Stimulated activated CD8-positive, alpha-beta memory T cell treated with anti-CD3 and anti-CD28 coated beads, Interleukin-2, amount 100 ng/mL, for 1 hour (primary cell): ENCODE measurements around the gene MAGEF1.

Experiments
- DNase-seq, 2 donors: peaks; one replicate each; pipeline ENCODE4 v3.0.0-alpha.2; 2020; ENCODE audit warnings: low read depth in 2 of 2

The MAGEF1 gene, protein sequence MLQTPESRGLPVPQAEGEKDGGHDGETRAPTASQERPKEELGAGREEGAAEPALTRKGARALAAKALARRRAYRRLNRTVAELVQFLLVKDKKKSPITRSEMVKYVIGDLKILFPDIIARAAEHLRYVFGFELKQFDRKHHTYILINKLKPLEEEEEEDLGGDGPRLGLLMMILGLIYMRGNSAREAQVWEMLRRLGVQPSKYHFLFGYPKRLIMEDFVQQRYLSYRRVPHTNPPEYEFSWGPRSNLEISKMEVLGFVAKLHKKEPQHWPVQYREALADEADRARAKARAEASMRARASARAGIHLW

DNA sequence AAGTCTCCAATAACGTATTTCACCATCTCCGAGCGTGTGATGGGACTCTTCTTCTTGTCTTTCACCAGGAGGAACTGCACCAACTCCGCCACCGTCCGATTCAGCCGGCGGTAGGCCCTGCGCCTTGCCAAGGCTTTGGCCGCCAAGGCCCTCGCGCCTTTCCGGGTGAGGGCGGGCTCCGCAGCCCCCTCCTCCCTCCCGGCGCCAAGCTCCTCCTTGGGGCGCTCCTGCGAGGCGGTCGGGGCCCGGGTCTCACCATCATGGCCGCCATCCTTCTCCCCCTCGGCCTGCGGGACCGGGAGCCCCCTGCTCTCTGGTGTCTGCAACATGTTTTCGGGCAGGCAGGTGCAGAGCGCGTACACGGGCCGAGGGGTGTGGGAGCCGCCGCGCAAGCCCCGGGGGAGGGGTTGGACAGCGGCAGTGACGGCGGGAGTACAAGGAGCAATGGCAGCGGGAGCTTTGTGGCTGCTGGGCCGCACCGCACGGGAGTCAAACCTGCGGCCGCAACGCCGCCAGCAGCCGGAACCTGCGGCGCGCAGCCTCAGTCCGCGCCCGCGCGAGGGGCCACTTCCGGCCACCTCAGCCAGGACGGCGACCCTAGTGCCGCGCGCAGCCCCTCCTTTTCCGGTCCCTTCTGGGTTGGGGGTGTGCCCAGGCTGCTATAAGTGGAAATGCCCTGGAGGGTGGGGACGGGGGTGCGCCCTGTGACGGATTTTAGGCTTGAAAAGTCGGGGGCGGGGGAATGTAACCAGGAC is at the start of gene MAGEF1:
Gene MAGEF1 (minus strand): TSS at position 572 of the 755 bp plus-strand sequence. CDS start 243 bp downstream, at position 329.
- peak; percentile 27 to 36 for DNase-seq

DNA sequence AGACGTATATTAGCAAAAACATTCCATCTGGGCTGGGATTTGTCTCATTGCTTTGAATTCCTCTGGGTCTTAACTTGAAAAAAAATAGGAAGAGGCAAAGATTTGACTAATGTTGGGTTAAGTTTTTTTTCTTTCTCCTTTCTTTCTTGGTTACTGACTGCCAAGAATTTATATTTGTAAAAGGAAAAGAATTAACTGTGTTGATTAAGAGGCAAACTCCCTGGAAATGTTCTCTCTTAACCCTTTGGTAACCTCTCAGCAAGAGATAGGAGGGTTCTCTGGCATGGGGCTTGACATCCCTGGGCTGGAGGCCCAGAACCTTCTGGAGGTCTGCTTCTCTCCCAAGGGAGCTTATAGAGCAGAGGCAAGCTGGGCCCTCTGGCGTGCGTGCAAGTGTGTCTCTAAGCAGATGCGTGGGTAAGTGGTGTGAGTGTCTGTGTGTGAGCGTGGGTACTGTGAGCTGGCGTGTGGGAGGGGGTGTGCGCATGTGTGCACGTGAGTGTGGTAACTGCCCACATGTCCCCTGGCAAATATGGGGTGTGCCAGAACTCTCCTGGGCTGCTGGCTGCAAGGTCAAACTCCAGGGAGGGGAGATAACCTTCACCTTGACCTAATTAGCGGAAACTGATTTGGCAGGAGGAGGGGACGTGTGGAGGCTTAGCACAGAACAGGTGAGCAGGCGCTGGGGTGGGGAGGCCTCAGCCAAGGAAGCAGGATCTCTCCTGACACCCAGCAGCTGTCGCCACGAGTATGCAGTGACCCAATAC is 49.4 kb upstream of the MAGEF1 start:
- DNase-seq: no peak

DNA sequence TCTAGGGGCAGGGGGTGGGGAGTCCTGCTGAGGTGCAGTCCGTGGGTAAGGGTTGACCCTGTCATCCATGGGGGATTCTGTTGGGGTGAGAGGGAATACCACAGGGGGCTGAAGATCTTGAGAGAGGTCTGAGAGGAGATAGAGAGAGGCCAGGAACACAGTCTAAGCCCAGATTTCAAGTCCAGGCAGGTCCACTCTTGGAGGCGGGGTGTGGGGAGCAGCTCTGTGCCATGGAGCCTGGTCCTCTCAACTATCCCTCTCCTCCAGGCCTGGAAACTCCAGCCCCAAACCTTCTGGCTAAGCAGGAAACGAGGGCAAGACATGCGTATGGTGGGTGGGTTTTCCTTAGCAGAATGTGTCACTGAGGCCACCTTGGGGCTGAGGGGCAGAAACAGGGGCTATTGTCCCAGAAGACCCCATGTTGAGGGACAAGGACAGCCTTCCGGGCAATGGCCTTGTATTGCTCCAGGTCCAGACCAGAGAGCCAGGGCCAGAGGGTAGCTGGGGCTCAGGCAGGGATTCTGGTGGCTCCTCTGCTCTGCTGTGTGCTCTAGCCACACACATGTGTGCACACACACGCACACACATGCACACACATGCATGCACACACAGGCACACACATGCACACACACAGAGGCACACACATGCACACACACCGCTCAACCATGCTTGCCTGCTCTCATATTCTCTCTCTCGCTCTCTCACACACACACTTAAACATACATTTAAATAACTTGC is 48.6 kb upstream of the MAGEF1 start:
- no peak for DNase-seq

DNA sequence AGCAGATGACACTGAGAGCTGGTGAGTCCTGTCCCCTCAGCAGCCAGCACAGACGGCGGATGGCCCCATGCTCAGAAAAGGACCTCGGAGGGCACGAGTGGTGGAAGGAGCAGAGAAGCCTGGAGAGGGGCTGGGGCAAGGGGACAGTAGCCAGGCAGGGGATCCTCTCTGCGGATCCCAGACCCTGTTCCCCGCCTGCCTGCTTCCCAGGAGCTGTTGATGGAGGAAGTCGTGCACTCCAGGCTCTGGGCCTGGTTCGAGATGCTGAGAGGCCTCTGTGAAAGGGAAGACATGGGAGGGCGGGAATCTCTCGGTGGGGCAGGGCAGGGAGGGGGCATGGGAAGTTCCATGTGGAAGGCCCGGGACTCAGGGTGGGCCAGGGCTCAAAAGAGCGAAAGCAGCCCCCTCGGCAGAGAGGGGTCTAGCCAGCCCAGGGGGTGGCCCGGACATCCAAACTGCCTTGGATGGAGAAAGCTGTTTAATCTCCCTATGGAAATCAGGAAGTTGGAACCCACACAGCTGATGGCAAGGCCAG is 47.9 kb upstream of the MAGEF1 start:
- DNase-seq: no peak

DNA sequence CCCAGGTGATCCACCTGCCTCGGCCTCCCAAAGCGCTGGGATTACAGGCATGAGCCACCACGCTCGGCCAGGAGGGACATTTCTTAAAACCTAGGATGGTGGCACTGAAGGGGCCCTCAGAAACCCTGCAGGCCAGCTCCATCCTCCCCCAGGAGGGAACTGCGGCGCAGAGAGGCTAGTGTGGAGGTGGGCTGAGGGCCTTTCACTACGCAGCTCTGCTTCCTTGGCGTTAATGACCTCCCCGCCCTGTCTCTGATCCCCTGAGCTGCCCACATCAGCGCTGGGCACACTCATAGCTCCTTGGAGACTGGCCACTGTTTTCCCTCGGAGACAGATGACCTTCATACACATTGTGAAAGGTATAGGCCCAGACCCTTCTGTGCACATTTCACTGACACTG is 46.2 kb upstream of the MAGEF1 start:
- DNase-seq: no peak

DNA sequence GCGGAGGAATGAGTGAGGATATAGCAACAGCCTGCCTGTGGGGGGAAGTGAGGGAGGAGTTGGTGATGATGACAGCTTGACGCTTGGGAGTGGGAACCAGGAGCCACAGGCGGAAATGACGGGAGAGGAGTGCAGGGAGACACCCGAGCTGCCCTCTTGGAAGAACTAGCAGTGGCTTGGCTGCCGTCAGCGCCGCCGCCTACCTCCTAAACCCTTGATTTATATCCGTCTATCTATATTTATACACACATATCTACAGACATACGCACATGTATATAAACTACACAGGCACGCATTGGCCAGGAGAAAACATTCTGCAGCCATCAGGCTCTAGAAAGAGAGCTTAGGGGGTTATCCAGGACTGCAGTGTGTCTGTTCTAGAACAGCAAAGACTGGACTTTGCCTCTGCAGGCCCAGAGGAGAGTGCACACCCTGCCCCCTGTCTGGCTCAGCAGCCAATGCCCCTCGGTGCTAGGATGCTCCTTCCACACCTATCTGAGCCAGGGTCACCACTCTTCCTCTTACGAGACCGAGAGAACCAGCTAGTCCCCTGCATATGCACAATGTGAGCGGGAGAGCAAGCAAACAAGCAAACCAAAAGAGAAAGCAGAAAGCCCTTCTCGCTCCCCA is 45.3 kb upstream of the MAGEF1 start:
- no peak for DNase-seq

DNA sequence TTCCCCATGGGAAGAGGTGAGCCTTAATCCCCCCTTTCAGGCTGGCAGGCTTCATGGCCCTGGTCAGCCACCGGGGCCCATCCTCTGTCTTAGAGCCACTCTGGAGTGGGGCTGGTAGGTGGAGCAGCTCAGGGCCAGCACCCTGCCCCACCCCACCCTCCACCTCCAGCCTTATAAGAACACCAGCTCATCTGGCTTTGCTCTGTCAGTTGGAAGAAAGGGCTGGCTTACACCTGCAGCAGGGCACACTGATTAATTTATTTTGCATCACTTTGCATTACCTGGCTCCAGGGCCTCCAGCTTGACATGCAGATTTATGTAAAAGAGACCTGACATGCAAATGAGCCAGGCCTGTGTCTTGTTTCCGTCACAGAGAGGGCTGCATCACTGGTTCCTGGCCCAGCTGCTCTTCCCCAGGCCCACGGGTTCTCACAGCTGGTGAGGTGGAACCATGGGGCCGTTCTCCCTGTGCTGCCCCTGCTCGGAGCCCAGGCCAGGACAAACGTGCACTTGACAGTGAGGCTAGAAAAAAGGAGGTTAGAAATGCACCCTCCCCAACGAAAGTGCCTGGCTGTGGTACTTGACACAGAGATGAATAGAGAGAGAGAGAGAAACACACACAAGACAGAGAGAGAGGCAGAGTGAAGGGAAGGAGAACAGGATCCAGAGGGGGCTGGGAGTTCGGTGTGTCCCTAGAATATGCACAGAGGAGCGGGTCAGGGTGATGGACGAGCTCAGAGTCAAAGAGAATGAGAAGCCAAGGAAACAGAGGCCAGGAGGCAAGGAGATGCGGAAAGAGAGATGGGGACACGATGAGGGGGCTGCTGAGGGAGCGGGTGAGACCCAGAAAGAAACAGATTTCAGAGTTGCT is 44.5 kb upstream of the MAGEF1 start:
- DNase-seq: no peak

DNA sequence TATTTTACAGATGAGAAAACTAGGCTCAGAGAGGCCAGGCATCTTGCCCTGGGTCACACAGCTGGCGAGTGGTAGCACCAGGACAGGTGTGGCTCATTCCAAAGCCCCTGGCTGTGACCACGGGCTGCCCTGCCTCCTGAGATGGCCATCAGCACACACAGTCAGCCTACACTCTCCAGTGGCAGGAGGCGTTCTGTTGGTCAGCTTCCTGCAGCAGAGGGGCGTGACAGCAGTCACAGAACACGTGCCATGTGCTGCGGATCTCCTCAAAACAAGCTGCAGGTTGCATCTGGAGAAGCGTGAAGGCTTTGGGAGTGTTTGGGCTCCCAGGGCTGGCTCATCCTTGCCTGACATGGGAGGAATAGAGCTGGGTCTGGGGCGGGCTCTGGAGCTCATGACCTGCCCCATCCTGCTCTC is 43.5 kb upstream of the MAGEF1 start:
- DNase-seq: no peak

DNA sequence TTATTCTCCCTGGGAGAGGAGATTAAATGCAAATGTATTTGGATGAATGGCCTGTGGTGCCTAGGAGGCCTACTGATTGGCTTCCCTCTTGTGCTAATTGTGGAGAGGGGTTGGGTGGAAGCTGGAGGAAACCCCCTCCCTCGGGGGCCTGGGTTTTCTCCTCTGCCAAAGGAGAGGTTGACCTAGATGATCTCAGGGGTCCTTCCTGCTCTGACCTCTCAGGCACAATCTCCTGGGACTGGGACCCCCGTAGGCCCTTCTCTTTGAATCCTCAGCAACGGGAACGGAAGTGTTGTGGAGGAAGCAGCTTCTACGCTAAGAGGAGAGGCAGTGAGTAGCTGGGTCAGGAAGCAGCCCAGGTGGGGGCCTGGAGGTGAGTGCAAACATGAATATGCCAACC is 40.5 kb upstream of the MAGEF1 start:
- DNase-seq: no peak

DNA sequence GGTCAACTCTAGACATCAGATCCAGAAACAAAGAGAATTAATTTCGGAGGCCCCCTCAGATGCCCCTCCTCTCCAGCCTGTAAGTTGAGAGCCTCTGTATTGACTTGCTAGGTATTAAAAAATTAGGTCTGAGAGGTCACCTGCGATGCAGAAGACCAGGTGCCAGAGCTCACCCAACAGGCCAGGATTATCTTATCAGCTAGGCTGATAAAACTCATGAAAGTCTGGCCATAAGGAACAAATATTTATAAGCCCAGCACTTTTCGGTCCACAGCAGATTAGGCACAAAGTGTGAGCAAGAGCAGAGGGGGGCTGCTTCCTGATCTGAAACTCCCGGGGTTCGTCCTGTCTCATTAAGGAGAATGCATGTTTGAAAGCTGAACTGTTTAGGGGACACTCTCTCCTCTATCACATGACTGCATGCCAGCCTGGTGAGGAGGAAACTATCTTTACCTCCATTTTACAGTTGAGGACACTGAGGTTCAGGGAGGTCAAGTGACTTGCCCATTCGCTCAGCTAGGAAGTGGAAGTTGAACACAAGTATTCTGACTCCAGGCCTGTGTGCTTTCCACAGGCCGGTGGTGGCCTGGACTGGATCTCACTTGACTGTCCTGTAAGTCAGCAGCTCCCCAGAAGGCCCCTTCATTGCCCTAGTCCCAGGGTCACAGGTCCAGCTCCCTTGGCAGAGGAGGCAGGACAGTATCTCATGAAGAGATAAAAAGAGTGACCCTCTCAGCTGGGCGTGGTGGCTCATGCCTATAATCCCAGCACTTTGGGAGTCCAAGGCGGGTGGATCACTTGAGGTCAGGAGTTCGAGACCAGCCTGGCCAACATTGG is 39.6 kb upstream of the MAGEF1 start:
- DNase-seq: no peak

DNA sequence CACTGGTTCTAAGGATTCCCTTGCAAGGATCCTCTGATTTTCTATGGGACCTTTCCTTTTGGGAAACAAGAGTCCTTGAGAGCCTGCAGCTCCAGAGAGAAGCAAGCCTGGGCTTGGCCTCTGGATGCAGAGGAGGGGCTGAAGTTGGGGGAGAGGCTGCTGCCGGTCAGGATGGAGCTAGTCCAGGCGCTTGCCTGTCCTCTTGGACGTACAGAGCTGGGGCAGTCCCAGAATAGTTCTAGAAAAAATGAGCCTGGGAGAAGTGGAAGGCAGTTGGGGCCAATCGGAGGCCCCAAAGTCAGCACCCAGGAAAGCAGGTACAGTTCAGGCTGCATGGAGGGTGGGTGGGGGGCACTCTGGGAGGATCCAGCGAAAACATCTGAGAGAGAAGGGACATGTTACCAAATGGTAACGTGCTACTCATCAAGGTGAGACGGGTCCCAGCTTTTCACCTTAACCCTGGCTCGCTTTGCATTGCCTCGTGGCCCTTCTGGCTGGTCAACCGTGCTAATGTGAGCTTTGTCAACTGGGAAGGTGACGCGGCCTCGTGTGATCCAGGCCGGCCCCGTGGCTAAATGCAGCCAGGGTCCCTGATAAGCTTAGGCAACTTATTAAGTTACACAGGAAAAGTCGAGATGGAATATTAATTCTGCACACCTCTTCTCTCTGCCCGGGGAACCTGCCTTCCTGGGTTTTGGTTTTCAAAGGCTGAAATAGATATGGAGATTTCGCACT is 38.7 kb upstream of the MAGEF1 start:
- no peak for DNase-seq

DNA sequence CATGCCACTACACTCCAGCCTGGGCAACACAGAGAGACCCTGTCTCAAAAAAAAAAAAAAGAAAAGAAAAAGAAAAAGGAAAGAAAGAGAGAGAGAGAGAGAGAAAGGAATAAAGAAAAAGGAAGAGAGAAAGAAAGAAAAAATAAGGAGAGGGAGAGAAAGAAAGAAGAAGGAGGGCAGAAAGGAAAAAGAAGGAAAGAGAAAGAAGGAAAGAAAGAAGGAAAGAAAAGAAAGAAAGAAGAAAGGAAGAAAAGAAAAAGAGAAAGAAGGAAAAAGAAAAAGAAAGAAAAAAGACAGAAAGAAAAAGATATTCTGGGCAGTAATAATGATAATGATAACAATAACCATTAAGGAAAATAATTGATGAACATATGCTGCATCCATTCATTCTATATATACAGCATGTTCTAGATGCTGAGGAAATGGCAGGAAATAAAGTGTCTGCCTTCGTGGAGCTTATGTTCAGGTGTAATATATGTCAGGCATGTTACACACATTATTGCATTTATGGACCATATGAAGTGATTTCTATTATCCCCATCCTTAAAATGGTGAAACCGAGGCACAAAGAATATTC is 37.4 kb upstream of the MAGEF1 start:
- DNase-seq: no peak

DNA sequence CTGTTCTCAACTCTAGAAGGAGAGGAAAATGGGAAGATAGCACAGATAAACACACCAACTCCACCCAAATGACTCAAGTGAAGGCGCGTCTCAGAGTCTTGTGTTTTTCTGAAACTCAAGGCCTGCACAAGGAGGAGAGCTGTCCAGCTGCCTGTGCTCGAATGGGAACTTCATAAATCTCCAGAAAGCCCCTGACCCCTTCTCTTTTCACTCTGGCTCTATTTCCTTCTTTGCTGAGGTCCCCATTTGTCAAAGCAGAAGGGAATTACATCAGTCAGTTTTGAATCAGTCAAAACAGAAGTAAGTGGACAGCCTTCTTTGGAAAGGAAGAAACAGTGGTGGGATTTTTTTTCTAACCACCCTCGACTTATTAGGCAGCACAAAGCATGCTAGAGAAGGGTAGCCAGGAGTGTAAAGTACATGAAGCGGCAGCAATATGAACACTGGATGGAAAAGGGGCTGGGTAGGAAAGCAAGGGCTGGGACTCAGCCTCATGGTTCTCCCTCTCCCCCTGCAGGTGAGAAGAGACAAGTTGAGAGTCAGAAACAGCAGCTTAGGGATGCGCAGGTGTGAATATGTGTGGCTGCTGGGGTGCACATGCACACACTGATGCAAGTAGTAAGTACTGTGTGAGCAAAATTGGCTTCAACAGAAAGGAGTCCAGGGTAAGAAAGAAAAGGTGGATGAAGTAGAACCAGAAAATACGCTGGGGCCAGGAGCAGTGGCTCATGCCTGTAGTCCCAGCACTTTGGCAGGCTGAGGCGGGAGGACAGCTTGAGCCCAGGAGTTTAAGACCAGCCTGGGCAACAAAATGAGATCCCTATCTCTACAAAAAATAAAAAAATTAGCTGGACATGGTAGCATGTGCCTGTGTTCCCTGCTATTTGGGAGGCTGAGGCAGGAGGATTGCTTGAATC is 36.6 kb upstream of the MAGEF1 start:
- no peak for DNase-seq

DNA sequence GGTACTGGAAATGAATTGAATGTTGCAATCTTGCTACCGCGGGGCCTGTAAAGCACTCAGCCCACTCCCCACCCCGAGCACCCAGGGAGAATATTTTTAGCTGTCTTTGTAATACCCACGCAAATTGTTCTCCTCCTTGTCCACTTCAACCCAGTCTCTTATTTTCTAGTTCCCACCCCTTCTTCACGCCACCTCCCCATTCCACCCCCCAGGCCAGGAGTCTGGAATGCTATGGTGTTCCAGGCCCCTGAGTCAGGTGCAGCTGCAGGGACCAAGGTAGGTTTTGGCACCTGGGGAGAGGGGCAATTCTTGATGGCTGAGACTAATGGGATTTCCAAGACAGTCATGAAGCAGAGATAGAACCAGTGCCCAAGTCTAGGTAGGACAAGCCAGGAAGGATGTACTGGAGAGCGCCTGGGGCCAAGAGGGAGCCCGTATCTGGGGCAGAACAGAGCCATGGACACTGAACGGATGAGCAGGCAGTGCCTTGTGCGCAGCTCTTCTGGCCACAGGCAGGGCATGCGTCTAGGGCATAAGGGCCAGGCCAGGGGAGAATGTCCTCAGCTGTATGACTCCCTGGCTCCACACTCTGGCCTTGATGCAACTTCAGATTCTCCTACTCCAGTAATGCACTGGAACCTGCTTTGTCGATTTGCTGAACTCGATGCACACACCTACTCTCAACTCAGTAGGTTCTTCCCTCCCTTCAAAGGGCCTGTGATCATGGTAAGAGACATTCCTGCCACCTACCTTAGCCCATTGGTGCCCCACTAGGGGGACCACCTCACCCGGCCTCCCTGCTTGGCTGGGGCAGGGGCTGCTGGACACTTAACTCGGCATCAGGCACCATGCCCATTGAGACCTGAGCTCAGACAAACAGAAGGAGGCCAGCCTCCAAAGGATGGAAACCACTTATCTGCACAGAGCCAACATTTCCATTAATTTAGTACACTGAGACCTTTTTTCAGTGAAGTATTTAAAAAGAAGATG is 34.6 kb upstream of the MAGEF1 start:
- DNase-seq: no peak

DNA sequence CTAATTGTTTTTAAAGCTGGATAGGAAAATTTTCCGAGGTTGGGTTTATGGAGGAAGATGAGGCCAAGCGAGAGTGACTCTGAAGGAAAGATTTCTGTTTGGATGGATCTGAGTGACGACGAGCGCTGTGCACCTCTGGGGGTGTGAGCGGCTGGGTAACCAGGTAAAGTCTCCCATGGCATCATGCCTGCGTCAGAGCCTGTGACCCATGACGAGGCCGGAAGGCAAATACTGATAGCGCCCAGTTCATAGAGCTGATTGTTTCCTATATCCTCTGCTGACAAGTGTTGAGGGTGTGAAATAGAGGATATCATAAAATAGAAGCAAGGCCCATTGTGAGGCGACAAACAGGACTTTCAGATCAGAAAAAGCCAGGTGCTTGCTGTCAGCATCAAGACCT is 33.7 kb upstream of the MAGEF1 start:
- no peak for DNase-seq

DNA sequence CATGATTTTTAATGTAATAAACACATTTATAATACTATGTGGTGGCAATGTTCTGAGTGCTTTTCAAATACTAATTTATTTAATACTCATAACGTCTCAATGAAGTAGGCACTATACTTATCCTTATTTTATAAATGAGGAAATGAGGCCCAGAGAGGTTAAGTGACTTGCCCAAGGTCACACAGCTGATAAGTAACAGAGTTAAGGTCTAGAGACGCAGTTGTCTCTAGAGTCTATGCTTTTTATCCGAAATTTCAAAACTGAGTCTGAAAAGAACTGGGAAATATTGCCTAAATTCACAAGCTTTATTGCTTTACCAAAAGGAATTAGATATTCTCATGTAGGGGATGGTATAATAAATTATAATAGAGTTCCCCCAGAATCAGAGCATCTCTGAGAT is 31.4 kb upstream of the MAGEF1 start:
- no peak for DNase-seq
